Liver (tissue), 9 donors: ENCODE measurements around the gene RNF112. TPM values are rescaled to one million over a fixed set of nuclear protein-coding genes. Genes with fewer than 3 reads are reported as not detected.

ENCODE experiments used
- DNase-seq: peaks from one replicate; pipeline ENCODE4 v3.0.0-alpha.2; 2017; ENCODE audit warnings: low spot score
- H3K27ac ChIP-seq, 2 donors: one replicate each; pipeline ENCODE4 v1.7.0; 2013; ENCODE audit warnings: inconsistent platforms in 2 of 2, low read length in 2 of 2, control low read depth in 1 of 2, low read depth in 1 of 2, mild to moderate bottlenecking in 1 of 2
- H3K27me3 ChIP-seq, 4 donors: one replicate each; pipeline versions ENCODE4 v1.6.1 to v1.7.0; 2013; ENCODE audit warnings: low read length in 3 of 4, inconsistent platforms in 1 of 4, mild to moderate bottlenecking in 1 of 4, moderate library complexity in 1 of 4; ENCODE audit not compliant: control insufficient read depth in 4 of 4, insufficient read depth in 4 of 4
- H3K36me3 ChIP-seq, 4 donors: one replicate each; pipeline versions ENCODE4 v1.6.1 to v1.7.0; 2013; ENCODE audit warnings: low read length in 3 of 4, mild to moderate bottlenecking in 3 of 4, low read depth in 1 of 4, moderate library complexity in 1 of 4; ENCODE audit not compliant: control insufficient read depth in 4 of 4, insufficient read depth in 3 of 4
- H3K4me1 ChIP-seq, 4 donors: one replicate each; pipeline versions ENCODE4 v1.6.1 to v1.7.0; 2013; ENCODE audit warnings: low read length in 3 of 4, mild to moderate bottlenecking in 3 of 4, moderate library complexity in 1 of 4; ENCODE audit not compliant: control insufficient read depth in 4 of 4, insufficient read depth in 4 of 4
- H3K4me3 ChIP-seq, 3 donors: one replicate each; pipeline versions ENCODE4 v1.6.1 to v1.7.0; 2013; ENCODE audit warnings: low read length in 3 of 3, control low read depth in 1 of 3, low read depth in 1 of 3, mild to moderate bottlenecking in 1 of 3
- H3K9ac ChIP-seq, 2 donors: one replicate each; pipeline ENCODE4 v1.7.0; 2013; ENCODE audit warnings: low read length in 2 of 2, mild to moderate bottlenecking in 2 of 2, moderate library complexity in 2 of 2, control low read depth in 1 of 2, low read depth in 1 of 2
- H3K9me3 ChIP-seq, 4 donors: one replicate each; pipeline versions ENCODE4 v1.6.1 to v1.7.0; 2013; ENCODE audit warnings: low read length in 3 of 4; ENCODE audit not compliant: control insufficient read depth in 4 of 4
- ATF3 ChIP-seq: IDR thresholded peaks from 2 replicates; pipeline ENCODE4 v1.6.1; 2016; ENCODE audit warnings: antibody characterized with exemption
- EGR1 ChIP-seq, 2 donors: IDR thresholded peaks; 2 replicates each; pipeline ENCODE4 v1.6.1; 2016 to 2018; ENCODE audit warnings: antibody characterized with exemption in 2 of 2, low read depth in 2 of 2
- FOXA2 ChIP-seq: IDR thresholded peaks from 2 replicates; pipeline ENCODE4 v1.6.1; 2016; ENCODE audit warnings: antibody characterized with exemption
- GABPA ChIP-seq, 2 donors: IDR thresholded peaks in 1 of 2; conservative IDR thresholded peaks in 1 of 2; 2 replicates each; pipeline ENCODE4 v1.6.1; 2016; ENCODE audit warnings: antibody characterized with exemption in 2 of 2, mild to moderate bottlenecking in 1 of 2, moderate library complexity in 1 of 2
- HNF4A ChIP-seq, 2 donors: conservative IDR thresholded peaks; 2 replicates each; pipeline ENCODE4 v1.6.1; 2016; ENCODE audit warnings: antibody characterized with exemption in 2 of 2, mild to moderate bottlenecking in 2 of 2
- HNF4G ChIP-seq: IDR thresholded peaks from 2 replicates; pipeline ENCODE4 v1.6.1; 2016; ENCODE audit warnings: antibody characterized with exemption
- JUND ChIP-seq, 2 donors: IDR thresholded peaks; 2 replicates each; pipeline ENCODE4 v1.6.1; 2016; ENCODE audit warnings: antibody characterized with exemption in 2 of 2
- MAX ChIP-seq: IDR thresholded peaks from 2 replicates; pipeline ENCODE4 v1.6.1; 2016; ENCODE audit warnings: antibody characterized with exemption
- NR2F2 ChIP-seq: IDR thresholded peaks from 2 replicates; pipeline ENCODE4 v1.6.1; 2016; ENCODE audit warnings: antibody characterized with exemption
- RAD21 ChIP-seq, 2 donors: IDR thresholded peaks; 2 replicates each; pipeline ENCODE4 v1.6.1; 2016; ENCODE audit warnings: antibody characterized with exemption in 2 of 2, mild to moderate bottlenecking in 2 of 2
- REST ChIP-seq: IDR thresholded peaks from 2 replicates; pipeline ENCODE4 v1.6.1; 2016; ENCODE audit warnings: antibody characterized with exemption, mild to moderate bottlenecking
- RXRA ChIP-seq, 2 donors: IDR thresholded peaks; 2 replicates each; pipeline ENCODE4 v1.6.1; 2017 to 2018; ENCODE audit warnings: antibody characterized with exemption in 2 of 2, mild to moderate bottlenecking in 1 of 2
- SP1 ChIP-seq: IDR thresholded peaks from 2 replicates; pipeline ENCODE4 v1.6.1; 2018; ENCODE audit warnings: antibody characterized with exemption, mild to moderate bottlenecking
- TAF1 ChIP-seq: conservative IDR thresholded peaks from 2 replicates; pipeline ENCODE4 v1.6.1; 2016; ENCODE audit warnings: antibody characterized with exemption, mild to moderate bottlenecking
- YY1 ChIP-seq: IDR thresholded peaks from 2 replicates; pipeline ENCODE4 v1.6.1; 2016; ENCODE audit warnings: antibody characterized with exemption, mild to moderate bottlenecking
- ZBTB33 ChIP-seq: IDR thresholded peaks from 2 replicates; pipeline ENCODE4 v1.6.1; 2016; ENCODE audit warnings: antibody characterized with exemption
- WGBS: extraction: QIAGEN DNeasy Blood & Tissue Kit; methylation state at CpG from one replicate; pipeline ENCODE4 v1.1.7; 2013; 5-methylcytosine and 5-hydroxymethylcytosine counted together
- polyA plus RNA-seq, 2 donors: library from polyadenylated mRNA; stranded (reverse) in 1 of 2; unstranded in 1 of 2; fragments of 200-250 nt in 1 of 2; fragments of >200 nt in 1 of 2; fragmentation: Nextera tagmentation in 1 of 2; extraction: Ambion mirVana in 1 of 2; gene quantifications; one replicate each; pipeline versions ENCODE4 v1.2.1 to v1.2.3, GENCODE V29; 2013 to 2015
- total RNA-seq, 2 donors: library from RNA; depleted of rRNA; stranded (reverse); fragments of >200 nt; gene quantifications; one replicate each; pipeline ENCODE4 v1.2.3, GENCODE V29; 2014
- donor health status: healthy.
- donor health status: healthy.
- donor health status: healthy.
- donor health status: healthy.
- donor health status: healthy.

The RNF112 gene
- total and polyA plus RNA-seq, 4 donors, result 0.04 to 0.42 (median 0.20) TPM

- 90% methylated on average over 12 of the region's 12 CpGs for WGBS
- H3K36me3 ChIP-seq, result no peaks in the 10 kb centered on the region
- DNase-seq, result no peak
- no peaks in the 10 kb centered on the region for H3K27me3 ChIP-seq
- TF ChIP-seq HNF4A (conservative IDR thresholded peaks at IDR 0.05) (no peak), SP1 (no peak), NR2F2 (no peak), RXRA (IDR thresholded peaks at IDR 0.05) (no peak)
- no peak overlapping the region for H3K27ac ChIP-seq
- no peaks in the 10 kb centered on the region for H3K9me3 ChIP-seq
- no peak overlapping the region for H3K4me3 ChIP-seq
- no peak overlapping the region for H3K9ac ChIP-seq
- H3K4me1 ChIP-seq, result no peaks in the 10 kb centered on the region
Measured at GRCh38 chr17:19412984-19413383, 2.0 kb downstream of the RNF112 start.

DNA sequence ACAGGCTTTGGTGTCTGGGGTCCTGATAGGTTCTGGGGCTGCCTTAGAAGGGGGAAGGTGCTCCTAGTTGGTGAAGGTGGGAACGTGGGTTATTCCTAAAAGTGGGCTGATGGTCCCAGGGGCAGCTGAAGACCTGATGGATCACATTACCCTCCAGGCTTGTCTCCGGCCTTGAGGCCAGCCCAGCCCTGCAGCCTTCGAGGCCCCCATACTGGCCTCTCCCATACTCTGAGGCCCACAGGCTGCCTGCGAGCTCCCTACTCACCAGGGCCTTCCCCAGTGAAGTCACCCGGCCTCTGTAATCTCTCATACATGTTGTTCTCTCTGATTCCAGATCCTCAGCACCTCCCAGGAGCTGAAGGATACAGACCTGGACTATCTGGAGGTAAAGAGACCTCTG lies 2.7 kb downstream of the RNF112 start:
- no peak for DNase-seq
- Histone ChIP-seq H3K27ac (no peak overlapping the region), H3K9me3 (no peaks in the 10 kb centered on the region), H3K4me1 (no peaks in the 10 kb centered on the region), H3K9ac (no peak overlapping the region), H3K36me3 (no peaks in the 10 kb centered on the region), H3K27me3 (no peaks in the 10 kb centered on the region), H3K4me3 (no peak overlapping the region)
- 88% methylated on average over 5 of the region's 5 CpGs for WGBS
- TF ChIP-seq FOXA2 (no peak), EGR1 (IDR thresholded peaks at IDR 0.05; ENCODE audit: low read depth in 2 of 2) (no peak), ZBTB33 (no peak), RAD21 (IDR thresholded peaks at IDR 0.05) (no peak), MAX (no peak), TAF1 (no peak), GABPA (IDR thresholded peaks at IDR 0.05 in 1 of 2, conservative IDR thresholded peaks at IDR 0.05 in 1 of 2) (no peak), HNF4A (conservative IDR thresholded peaks at IDR 0.05) (no peak), ATF3 (no peak), YY1 (no peak), JUND (IDR thresholded peaks at IDR 0.05) (no peak), NR2F2 (no peak), RXRA (IDR thresholded peaks at IDR 0.05) (no peak), REST (no peak), HNF4G (no peak)
